Measurements from ENCODE around the gene FBXL15.

FBXL15 gene

DNA sequence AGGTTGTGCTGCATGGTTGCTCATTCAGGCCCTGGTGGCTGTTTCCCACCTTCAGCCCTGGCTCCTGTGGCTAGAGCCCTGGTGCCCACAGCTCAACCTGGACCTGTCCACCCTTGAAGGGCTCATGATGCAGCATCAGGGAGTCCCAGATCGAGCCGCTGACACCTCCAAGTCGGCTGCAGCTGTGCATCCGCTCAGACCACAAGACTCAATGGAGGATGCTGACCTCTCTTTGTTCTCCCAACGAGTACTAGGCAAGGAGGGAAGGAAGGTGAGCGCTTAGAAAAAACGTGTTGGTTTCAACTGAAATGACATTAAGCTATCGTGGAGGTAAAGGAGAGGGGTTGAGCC, 40.2 kb downstream of the FBXL15 start:
- DNase-seq, result peak; percentile 13

- DNase-seq, result peak; percentile 96
Observed at GRCh38 chr10:102461187-102462054, 40.8 kb downstream of the FBXL15 start.

DNA sequence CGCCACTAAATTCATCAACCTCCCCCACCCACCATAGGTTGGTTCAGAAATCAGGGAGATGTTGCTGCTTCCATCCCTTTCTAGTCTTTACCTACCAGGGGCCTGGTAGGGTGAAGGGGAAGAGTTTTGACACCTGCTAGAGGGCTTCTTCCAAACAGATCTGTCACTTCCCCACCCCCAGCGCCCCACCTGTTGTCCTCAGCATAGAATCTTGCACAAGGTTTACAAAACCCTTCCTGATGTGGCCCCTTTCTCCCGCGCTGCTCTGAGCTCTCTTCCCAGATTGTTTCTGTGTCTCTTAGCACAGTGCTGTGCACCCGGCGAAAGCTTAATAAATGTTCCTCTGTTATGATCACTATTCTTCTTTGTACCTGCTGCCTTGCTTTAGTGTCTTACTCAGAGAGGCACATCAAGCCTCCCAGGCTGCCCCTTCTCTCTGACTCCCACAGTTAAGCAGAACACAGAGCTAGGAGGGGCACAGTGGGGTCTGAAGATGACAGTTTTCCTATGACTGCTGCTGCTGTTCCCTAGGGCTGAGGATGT, 41.9 kb downstream of the FBXL15 start:
- DNase-seq, result no peak

DNA sequence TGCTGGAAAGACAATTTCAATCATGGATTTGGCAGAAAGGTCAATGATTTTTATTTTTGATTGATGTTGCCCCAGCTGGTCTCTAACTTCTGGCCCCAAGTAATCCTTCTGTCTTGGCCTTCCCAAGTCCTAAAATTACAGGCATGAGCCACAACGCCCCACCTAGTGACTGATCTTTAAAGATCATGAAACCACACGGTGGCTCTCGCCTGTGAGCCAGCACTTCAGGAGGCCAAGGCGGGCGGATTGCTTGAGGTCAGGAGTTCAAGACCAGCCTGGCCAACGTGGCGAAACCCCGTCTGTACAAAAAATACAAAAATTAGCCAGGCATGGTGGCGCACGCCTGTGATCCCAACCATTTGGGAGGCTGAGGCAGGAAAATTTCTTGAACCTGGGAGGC, 43.3 kb downstream of the FBXL15 start:
- DNase-seq, result no peak

DNA sequence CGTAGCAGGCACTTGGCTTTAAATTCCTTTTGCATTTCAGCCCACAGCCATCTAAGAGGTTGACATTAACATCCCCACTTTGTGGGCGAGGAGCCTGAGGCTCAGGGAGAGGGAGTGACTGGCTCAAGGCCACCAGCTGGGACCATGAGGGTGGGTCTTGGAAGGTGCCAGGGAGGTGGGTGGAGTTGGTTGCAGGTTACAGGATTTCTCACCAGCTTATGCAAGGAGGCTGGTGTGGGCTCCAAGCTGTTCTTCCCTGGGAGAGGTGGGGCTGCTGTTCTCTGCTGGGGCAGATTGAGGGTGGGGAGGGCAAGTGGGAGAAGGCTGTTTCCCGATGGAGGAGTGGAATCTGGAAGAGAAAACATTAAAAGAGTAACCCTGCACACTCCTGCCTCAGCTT, 44.8 kb downstream of the FBXL15 start:
- no peak for DNase-seq

- DNase-seq, result no peak
Observed at GRCh38 chr10:102467318-102467717, 46.7 kb downstream of the FBXL15 start.

DNA sequence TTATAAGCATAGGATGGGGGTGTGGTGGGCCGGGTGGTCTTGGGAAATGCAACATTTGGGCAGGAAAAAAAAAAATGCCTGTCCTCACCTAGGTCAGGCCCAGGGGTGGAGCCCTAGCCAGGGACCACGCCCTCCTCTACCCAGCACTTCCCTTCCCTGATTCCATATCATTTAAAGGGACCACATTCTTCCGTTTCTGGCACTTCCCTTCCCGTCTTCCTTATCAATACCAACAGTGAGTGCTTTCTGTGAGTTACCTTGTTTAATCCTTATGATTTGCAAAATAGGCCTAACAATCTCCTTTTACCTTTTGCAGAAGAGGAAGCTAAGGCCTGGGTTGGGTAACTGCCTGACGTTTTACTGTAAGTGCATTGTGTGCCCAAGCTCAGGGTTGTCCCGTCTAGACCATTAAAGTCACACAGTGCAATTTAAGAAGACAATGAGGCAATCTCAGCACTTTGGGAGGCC, 47.4 kb downstream of the FBXL15 start:
- no peak for DNase-seq

DNA sequence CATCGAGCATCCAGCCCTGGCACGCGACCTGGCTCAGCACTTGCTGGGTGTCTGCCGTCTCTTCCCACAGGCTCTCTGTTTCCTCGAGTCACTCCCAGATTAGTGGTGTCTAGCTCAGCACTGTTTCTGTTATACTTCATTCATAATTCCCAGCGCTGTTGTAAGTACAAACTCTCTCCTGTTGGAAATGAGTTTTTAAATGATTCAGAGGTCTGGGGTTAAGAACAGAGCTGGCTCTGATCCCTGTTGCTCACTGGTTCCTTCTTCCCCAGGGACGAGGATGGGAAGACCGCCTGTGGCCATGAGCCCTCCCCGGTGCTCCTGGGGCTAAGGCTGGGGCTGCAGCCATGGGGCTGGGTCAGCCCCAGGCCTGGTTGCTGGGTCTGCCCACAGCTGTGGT, 48.0 kb downstream of the FBXL15 start:
- no peak for DNase-seq

GRCh38 chr10:102470579-102471546, 50.2 kb downstream of the FBXL15 start:
- DNase-seq, result no peak
